PC-3 (cell line): ENCODE results near the gene KPNA4. TPM values are rescaled to one million over a fixed set of nuclear protein-coding genes. Genes with fewer than 3 reads are reported as not detected.

ENCODE experiments used
- ATAC-seq: fragments of 200-7000 bp; cut with Tn5 transposase; 2 replicates; pipeline ENCODE4 v1.9.1; 2020; ENCODE audit warnings: mild to moderate bottlenecking, moderate library complexity
- BruUV-seq: library from RNA; stranded (reverse); fragments of 400-500 nt; replicated peaks from 2 replicates; lab custom pipeline; 2021; lab: Mats Ljungman, UMichigan
- CTCF ChIA-PET: fragments of 300-600 bp; sonication (Branson Sonifier 250); formaldehyde crosslinking; loops from one replicate; lab custom pipeline; 2022; ENCODE audit warnings: antibody characterized with exemption; lab: Charles Lee
- POLR2A ChIA-PET: fragments of 300-600 bp; sonication (Branson Sonifier 250); formaldehyde crosslinking; loops from one replicate; lab custom pipeline; 2022; ENCODE audit warnings: antibody characterized with exemption; ENCODE audit not compliant: unreplicated experiment; lab: Charles Lee
- DNase-seq: peaks from one replicate; pipeline ENCODE4 v3.0.0-alpha.2; 2015
- H2AFZ ChIP-seq: fragments of 300-600 bp; sonication (generic); 2 replicates; pipeline ENCODE4 v1.6.0; 2016; ENCODE audit warnings: antibody characterized with exemption, low read length
- H3F3A ChIP-seq: fragments of 300-600 bp; sonication (generic); one replicate; pipeline ENCODE4 v1.6.0; 2017; ENCODE audit warnings: antibody characterized with exemption, low read length, control low read depth, mild to moderate bottlenecking; ENCODE audit not compliant: unreplicated experiment
- H3K27ac ChIP-seq: fragments of 300-600 bp; sonication (generic); 2 replicates; pipeline ENCODE4 v1.5.1; 2016; ENCODE audit warnings: mild to moderate bottlenecking, low read length
- H3K27me3 ChIP-seq: fragments of 300-600 bp; sonication (generic); 2 replicates; pipeline ENCODE4 v1.6.1; 2016; ENCODE audit warnings: low read length, mixed read lengths
- H3K36me3 ChIP-seq: fragments of 300-600 bp; sonication (generic); 2 replicates; pipeline ENCODE4 v1.6.1; 2016; ENCODE audit warnings: low read depth, mixed run types, low read length, mixed read lengths
- H3K4me1 ChIP-seq: fragments of 300-600 bp; sonication (generic); 2 replicates; pipeline ENCODE4 v1.5.1; 2016; ENCODE audit warnings: low read length; ENCODE audit not compliant: insufficient read depth
- H3K4me2 ChIP-seq: fragments of 300-600 bp; sonication (generic); 2 replicates; pipeline ENCODE4 v1.6.0; 2016; ENCODE audit warnings: low read length
- H3K4me3 ChIP-seq: fragments of 300-600 bp; sonication (generic); 2 replicates; pipeline ENCODE4 v1.5.1; 2016; ENCODE audit warnings: mild to moderate bottlenecking, low read length, mixed read lengths
- H3K79me2 ChIP-seq: fragments of 300-600 bp; sonication (generic); 2 replicates; pipeline ENCODE4 v1.6.1; 2017; ENCODE audit warnings: low read length, mixed read lengths
- H3K9ac ChIP-seq: fragments of 300-600 bp; sonication (generic); 2 replicates; pipeline ENCODE4 v1.6.0; 2016; ENCODE audit warnings: mild to moderate bottlenecking, low read length
- H3K9me2 ChIP-seq: fragments of 300-600 bp; sonication (generic); replicated peaks from 2 replicates; pipeline ENCODE4 v1.6.1; 2016; ENCODE audit warnings: mixed run types, low read length, mixed read lengths
- H3K9me3 ChIP-seq: fragments of 300-600 bp; sonication (generic); 2 replicates; pipeline ENCODE4 v1.6.1; 2016; ENCODE audit warnings: low read length, mixed read lengths
- H4K20me1 ChIP-seq: fragments of 300-600 bp; sonication (generic); 2 replicates; pipeline ENCODE4 v1.6.1; 2016; ENCODE audit warnings: low read length, mixed read lengths
- EZH2 ChIP-seq: fragments of 300-600 bp; sonication (generic); IDR thresholded peaks from one replicate; pipeline ENCODE4 v1.6.1; 2017; ENCODE audit warnings: antibody characterized with exemption, mild to moderate bottlenecking, low read length; ENCODE audit not compliant: unreplicated experiment
- EZH2phosphoT487 ChIP-seq: fragments of 300-600 bp; sonication (generic); IDR thresholded peaks from 2 replicates; pipeline ENCODE4 v1.6.1; 2018; ENCODE audit warnings: mild to moderate bottlenecking, antibody characterized with exemption, low read length, borderline replicate concordance
- intact Hi-C: fragments of 100-400 bp; cut with micrococcal nuclease; formaldehyde crosslinking; loops from 2 replicates; pipeline ENCODE4 v1.9.0; 2023
- total RNA-seq: library from RNA; depleted of rRNA; stranded (reverse); fragments of >200 nt; gene quantifications from 2 replicates; pipeline ENCODE4 v1.2.3, GENCODE V29; 2014
- TF ChIP-seq, protein P1 (sequence below): fragments of 300-600 bp; sonication (generic); conservative IDR thresholded peaks from 2 replicates; pipeline ENCODE4 v1.5.1; 2017; ENCODE audit warnings: antibody characterized with exemption, low read depth, mild to moderate bottlenecking, low read length

The KPNA4 gene
- total RNA-seq, 1 experiment from 2014 or later = 31.5 TPM

DNA sequence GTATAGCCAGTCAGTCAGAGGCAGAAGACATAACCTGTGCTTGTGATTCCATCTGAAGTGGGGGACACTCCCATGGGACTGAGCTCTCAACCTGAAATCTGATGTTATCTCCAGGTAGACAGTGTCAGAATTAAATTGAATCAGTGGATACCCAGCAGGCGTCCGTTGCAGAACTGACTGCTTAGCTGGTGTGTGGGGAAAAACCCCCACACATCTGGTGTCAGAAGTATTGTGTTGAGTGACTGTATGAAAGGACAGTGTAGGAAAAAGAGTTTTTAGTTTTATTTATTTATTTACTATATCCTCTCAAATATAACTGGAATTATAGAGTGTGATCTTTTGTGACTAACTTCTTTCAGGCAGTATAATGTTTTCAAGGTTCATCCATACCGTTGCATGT lies 10.4 kb downstream of the KPNA4 start:
- ChIA-PET CTCF (no interaction called here), POLR2A (no interaction called here)
- Histone ChIP-seq H3K27me3 (no peaks in the 10 kb centered on the region), H4K20me1 (peaks cover 86% of the 10 kb centered on the region), H3K4me1 (no peaks in the 10 kb centered on the region), H3K9me2 (no peaks in the 10 kb centered on the region), H3K9me3 (no peaks in the 10 kb centered on the region), H2AFZ (no peak overlapping the region), H3K79me2 (peaks cover 99% of the 10 kb centered on the region), H3K27ac (no peak overlapping the region), H3K4me2 (no peak overlapping the region), H3K36me3 (peaks cover 16% of the 10 kb centered on the region), H3F3A (no peaks in the 10 kb centered on the region), H3K9ac (no peak overlapping the region), H3K4me3 (no peak overlapping the region)
- ATAC-seq (no peak), DNase-seq (no peak)
- no TSS peak for BruUV-seq
- intact Hi-C loops = no loop called here
- TF ChIP-seq, protein P1, sequence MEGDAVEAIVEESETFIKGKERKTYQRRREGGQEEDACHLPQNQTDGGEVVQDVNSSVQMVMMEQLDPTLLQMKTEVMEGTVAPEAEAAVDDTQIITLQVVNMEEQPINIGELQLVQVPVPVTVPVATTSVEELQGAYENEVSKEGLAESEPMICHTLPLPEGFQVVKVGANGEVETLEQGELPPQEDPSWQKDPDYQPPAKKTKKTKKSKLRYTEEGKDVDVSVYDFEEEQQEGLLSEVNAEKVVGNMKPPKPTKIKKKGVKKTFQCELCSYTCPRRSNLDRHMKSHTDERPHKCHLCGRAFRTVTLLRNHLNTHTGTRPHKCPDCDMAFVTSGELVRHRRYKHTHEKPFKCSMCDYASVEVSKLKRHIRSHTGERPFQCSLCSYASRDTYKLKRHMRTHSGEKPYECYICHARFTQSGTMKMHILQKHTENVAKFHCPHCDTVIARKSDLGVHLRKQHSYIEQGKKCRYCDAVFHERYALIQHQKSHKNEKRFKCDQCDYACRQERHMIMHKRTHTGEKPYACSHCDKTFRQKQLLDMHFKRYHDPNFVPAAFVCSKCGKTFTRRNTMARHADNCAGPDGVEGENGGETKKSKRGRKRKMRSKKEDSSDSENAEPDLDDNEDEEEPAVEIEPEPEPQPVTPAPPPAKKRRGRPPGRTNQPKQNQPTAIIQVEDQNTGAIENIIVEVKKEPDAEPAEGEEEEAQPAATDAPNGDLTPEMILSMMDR = no peak
- TF ChIP-seq EZH2 (no peak), EZH2phosphoT487 (no peak)

DNA sequence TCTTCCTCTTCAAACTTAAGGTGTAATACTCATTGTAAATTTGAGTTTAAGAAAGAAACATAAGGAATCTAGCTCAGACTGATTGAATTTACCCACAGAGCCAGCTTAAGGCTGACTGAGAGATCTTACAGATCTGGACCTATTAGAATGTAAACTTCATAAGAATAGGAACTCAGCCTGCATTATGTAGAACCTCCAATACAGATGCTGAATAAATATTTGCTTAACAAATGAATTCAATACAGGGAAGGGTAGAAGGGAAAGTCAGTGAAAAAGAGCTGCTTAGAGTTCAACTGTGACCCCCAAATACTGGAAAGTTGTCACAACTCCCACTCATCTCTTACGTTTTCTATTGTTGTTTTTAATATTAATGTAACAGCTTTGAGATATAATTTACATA lies 11.5 kb downstream of the KPNA4 start:
- no peaks in the 10 kb centered on the region for H3K9me3 ChIP-seq
- CTCF ChIA-PET = no interaction called here

DNA sequence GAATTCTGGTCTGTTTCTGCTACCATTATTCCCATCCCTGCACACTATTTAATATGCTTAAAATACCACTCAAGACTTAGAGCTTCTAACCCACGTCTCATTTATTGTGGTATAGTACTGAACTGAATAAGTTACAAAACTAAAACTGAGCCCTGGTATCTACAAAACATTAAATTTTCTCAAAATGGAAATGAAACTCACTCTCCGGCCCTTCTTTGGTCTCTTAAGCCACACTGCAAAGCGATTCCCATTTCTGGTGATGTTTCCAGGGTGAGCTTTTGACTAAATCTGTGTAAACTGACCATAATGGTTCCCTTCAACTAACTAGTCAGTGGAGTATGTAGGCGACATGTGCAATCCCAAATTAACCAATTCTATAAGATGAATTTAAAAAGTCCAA lies 18.6 kb downstream of the KPNA4 start:
- peaks cover 78% of the 10 kb centered on the region for H4K20me1 ChIP-seq
- CTCF ChIA-PET = no interaction called here

More for the DNA sequence above, 11.5 kb downstream of the KPNA4 start:
- Histone ChIP-seq H3K4me3 (no peak overlapping the region), H3K27me3 (no peaks in the 10 kb centered on the region), H3K4me2 (no peak overlapping the region), H3K9ac (no peak overlapping the region), H2AFZ (no peak overlapping the region), H3K79me2 (peaks cover 99% of the 10 kb centered on the region), H3K27ac (no peak overlapping the region), H3F3A (no peaks in the 10 kb centered on the region), H3K36me3 (peaks cover 16% of the 10 kb centered on the region), H3K9me2 (no peaks in the 10 kb centered on the region), H4K20me1 (peaks cover 84% of the 10 kb centered on the region), H3K4me1 (no peaks in the 10 kb centered on the region)
- BruUV-seq = no TSS peak
- TF ChIP-seq, protein P1 = no peak
- no peak for TF ChIP-seq EZH2phosphoT487
- TF ChIP-seq EZH2 = no peak
- peak; percentile 60; the same call in 1 of the 2 replicates for ATAC-seq
- intact Hi-C loops = no loop called here
- DNase-seq = no peak
- POLR2A ChIA-PET = no interaction called here

More for the DNA sequence above, 18.6 kb downstream of the KPNA4 start:
- H3K27me3 ChIP-seq = no peaks in the 10 kb centered on the region
- intact Hi-C loops = no loop called here
- no peaks in the 10 kb centered on the region for H3K9me3 ChIP-seq
- H3K4me3 ChIP-seq = no peak overlapping the region
- TF ChIP-seq EZH2phosphoT487 = no peak
- no peak for TF ChIP-seq EZH2
- TF ChIP-seq, protein P1 = no peak
- ATAC-seq = no peak
- peaks cover 3% of the 10 kb centered on the region for H3F3A ChIP-seq
- H3K4me2 ChIP-seq = no peak overlapping the region
- H3K4me1 ChIP-seq = no peaks in the 10 kb centered on the region
- no peak for DNase-seq
- H3K9ac ChIP-seq = no peak overlapping the region
- H3K27ac ChIP-seq = no peak overlapping the region
- H3K36me3 ChIP-seq = peaks cover 11% of the 10 kb centered on the region
- BruUV-seq = no TSS peak
- peaks cover 100% of the 10 kb centered on the region for H3K79me2 ChIP-seq
- no peak overlapping the region for H2AFZ ChIP-seq
- H3K9me2 ChIP-seq = no peaks in the 10 kb centered on the region
- POLR2A ChIA-PET = interaction anchor here (0.6 kb wide), 2 partner anchors 26 to 47 kb away, joined by 3 to 14 read pairs; no protein-coding TSS in a partner anchor
